B cell (primary cell): Measurements from ENCODE around the gene ZNF384. TPM values are rescaled to one million over a fixed set of nuclear protein-coding genes. Genes with fewer than 3 reads are reported as not detected.

Experiments used
- ATAC-seq: fragments of 200-7000 bp; cut with Tn5 transposase; one replicate; pipeline ENCODE4 v1.10.0; 2021; ENCODE audit warnings: low read depth, mild to moderate bottlenecking, moderate number of reproducible peaks, moderate library complexity
- CTCF ChIA-PET: fragments of 350-600 bp; sonication (Branson Sonifier 250); formaldehyde crosslinking; loops from one replicate; lab custom pipeline; 2021; ENCODE audit warnings: antibody characterized with exemption, inconsistent platforms; lab: Charles Lee
- POLR2A ChIA-PET: fragments of 350-600 bp; sonication (Branson Sonifier 250); formaldehyde crosslinking; loops from one replicate; lab custom pipeline; 2021; ENCODE audit warnings: antibody characterized with exemption; lab: Charles Lee
- DNase-seq: peaks from one replicate; pipeline ENCODE4 v3.0.0; 2013
- H2AFZ ChIP-seq: 2 replicates; pipeline ENCODE4 v1.6.1; 2012; ENCODE audit warnings: mild to moderate bottlenecking, low read depth, low read length; ENCODE audit not compliant: insufficient read depth, poor library complexity, severe bottlenecking
- H3K27ac ChIP-seq, 2 donors: 1 replicate in 1 of 2; 2 replicates in 1 of 2; pipeline ENCODE4 v1.5.1; 2012 to 2013; ENCODE audit warnings: low read length in 2 of 2, mild to moderate bottlenecking in 2 of 2, moderate library complexity in 1 of 2
- H3K27me3 ChIP-seq, 4 experiments: fragments of 200-600 bp in 1 of 4; sonication (generic) in 1 of 4; replicated peaks in 1 of 4; 1 replicate in 2 of 4; 2 replicates in 2 of 4; pipeline versions ENCODE4 v1.6.1 to v1.7.0; 2013 to 2016; ENCODE audit warnings: low read length in 3 of 4, mild to moderate bottlenecking in 2 of 4, mixed read lengths in 1 of 4, moderate library complexity in 1 of 4; ENCODE audit not compliant: insufficient read depth in 4 of 4, control insufficient read depth in 3 of 4; ENCODE audit errors: control extremely low read depth in 1 of 4
- H3K36me3 ChIP-seq, 2 experiments: replicated peaks in 1 of 2; 1 replicate in 1 of 2; 2 replicates in 1 of 2; pipeline versions ENCODE4 v1.6.1 to v1.7.1; 2013; ENCODE audit warnings: low read length in 1 of 2; ENCODE audit not compliant: insufficient read depth in 2 of 2, control insufficient read depth in 1 of 2; ENCODE audit errors: control extremely low read depth in 1 of 2, extremely low read depth in 1 of 2
- H3K4me1 ChIP-seq, 2 donors: fragments of 200-600 bp in 1 of 2; sonication (generic) in 1 of 2; 1 replicate in 1 of 2; 2 replicates in 1 of 2; pipeline versions ENCODE4 v1.5.1 to v1.6.1; 2013 to 2017; ENCODE audit warnings: low read length in 2 of 2; ENCODE audit not compliant: control insufficient read depth in 2 of 2, insufficient read depth in 2 of 2
- H3K4me2 ChIP-seq: replicated peaks from 2 replicates; pipeline ENCODE3; 2012; ENCODE audit warnings: mild to moderate bottlenecking, low read depth, low read length; ENCODE audit not compliant: poor library complexity, severe bottlenecking
- H3K4me3 ChIP-seq, 5 experiments: fragments of 200-600 bp in 1 of 5; sonication (generic) in 1 of 5; 1 replicate in 3 of 5; 2 replicates in 2 of 5; pipeline versions ENCODE4 v1.5.1 to v1.7.0; 2011 to 2016; ENCODE audit warnings: low read length in 4 of 5, mild to moderate bottlenecking in 4 of 5, low read depth in 2 of 5, control low read depth in 1 of 5, moderate library complexity in 1 of 5; ENCODE audit not compliant: insufficient read depth in 1 of 5; ENCODE audit errors: control extremely low read depth in 1 of 5, extremely low read depth in 1 of 5
- H3K79me2 ChIP-seq: fragments of 200-600 bp; sonication (generic); one replicate; pipeline ENCODE4 v1.6.0; 2016; ENCODE audit warnings: low read length; ENCODE audit not compliant: control insufficient read depth, insufficient read depth
- H3K9ac ChIP-seq: fragments of 200-600 bp; sonication (generic); 2 replicates; pipeline ENCODE4 v1.6.1; 2017; ENCODE audit warnings: mild to moderate bottlenecking, low read length, moderate library complexity
- H3K9me3 ChIP-seq, 3 donors: one replicate each; pipeline versions ENCODE4 v1.6.1 to v1.7.1; 2013; ENCODE audit warnings: low read length in 2 of 3; ENCODE audit not compliant: control insufficient read depth in 2 of 3, insufficient read depth in 1 of 3; ENCODE audit errors: control extremely low read depth in 1 of 3
- H4K20me1 ChIP-seq: 2 replicates; pipeline ENCODE4 v1.6.0; 2012; ENCODE audit warnings: mild to moderate bottlenecking, low read length; ENCODE audit not compliant: insufficient read depth, control insufficient read depth, poor library complexity, severe bottlenecking
- H3K27ac Mint-ChIP-seq: one replicate; pipeline ENCODE4 v1.8.0; 2021; ENCODE audit warnings: mixed read lengths
- H3K27me3 Mint-ChIP-seq: one replicate; pipeline ENCODE4 v1.8.0; 2021; ENCODE audit warnings: mixed read lengths
- H3K4me1 Mint-ChIP-seq: one replicate; pipeline ENCODE4 v1.8.0; 2021; ENCODE audit warnings: mixed read lengths
- H3K4me3 Mint-ChIP-seq: one replicate; pipeline ENCODE4 v1.8.0; 2021; ENCODE audit warnings: mixed read lengths
- H3K9me3 Mint-ChIP-seq: one replicate; pipeline ENCODE4 v1.8.0; 2022; ENCODE audit warnings: mixed read lengths; ENCODE audit not compliant: insufficient read depth
- CTCF ChIP-seq: fragments of 200-600 bp; IDR thresholded peaks from one replicate; pipeline ENCODE4 v1.8.0; 2022; ENCODE audit warnings: antibody characterized with exemption, mild to moderate bottlenecking
- EZH2 ChIP-seq: IDR thresholded peaks from 2 replicates; pipeline ENCODE4 v1.6.1; 2012; ENCODE audit warnings: borderline replicate concordance, low read depth, mild to moderate bottlenecking, moderate library complexity, low read length; ENCODE audit not compliant: insufficient read depth, poor library complexity, severe bottlenecking
- WGBS: methylation state at CpG from one replicate; pipeline ENCODE4 v1.1.5; 2013; ENCODE audit warnings: missing lambda C conversion rate; ENCODE audit not compliant: insufficient coverage; 5-methylcytosine and 5-hydroxymethylcytosine counted together
- intact Hi-C: fragments of 100-400 bp; cut with micrococcal nuclease; formaldehyde crosslinking; loops from one replicate; pipeline ENCODE4 v1.10.0; 2022
- polyA plus RNA-seq: library from polyadenylated mRNA; depleted of rRNA; stranded (reverse); fragments of >200 nt; gene quantifications from 2 replicates; pipeline ENCODE4 v1.2.3, GENCODE V29; 2012
- total RNA-seq, 2 donors: library from RNA; stranded (reverse); fragments of 120-200 nt in 1 of 2; gene quantifications; 1 replicate in 1 of 2; 2 replicates in 1 of 2; pipeline versions ENCODE4 v1.2.3 to v1.2.4, GENCODE V29; 2013 to 2022

The ZNF384 gene
- total and polyA plus RNA-seq, 2 donors (not counting 1 experiment from before 2014, with no cell fraction given), result 83.4 to 108 TPM

- peaks cover 35% of the 10 kb centered on the region for H3K27me3 Mint-ChIP-seq
- Histone ChIP-seq H3K27me3 (peaks cover 4 to 54% (median 28%) of the 10 kb centered on the region in 4 experiments), H3K79me2 (no peaks in the 10 kb centered on the region), H3K4me3 (no peak overlapping the region), H3K36me3 (no peaks in the 10 kb centered on the region), H2AFZ (no peak overlapping the region), H3K4me1 (peaks cover 19 to 20% of the 10 kb centered on the region in 2 donors), H3K9me3 (no peaks in the 10 kb centered on the region), H3K27ac (no peak overlapping the region), H4K20me1 (no peaks in the 10 kb centered on the region), H3K9ac (no peak overlapping the region), H3K4me2 (no peak overlapping the region)
- CTCF ChIA-PET, result no interaction called here
- intact Hi-C loops, result no loop called here
- no peak overlapping the region for H3K27ac Mint-ChIP-seq
- DNase-seq, result no peak
- H3K9me3 Mint-ChIP-seq, result no peaks in the 10 kb centered on the region
- POLR2A ChIA-PET, result no interaction called here
- TF ChIP-seq EZH2, result no peak
- no peak for TF ChIP-seq CTCF
- no peak overlapping the region for H3K4me3 Mint-ChIP-seq
- peaks cover 23% of the 10 kb centered on the region for H3K4me1 Mint-ChIP-seq
- WGBS, result 10% methylated on average over 10 of the region's 10 CpGs
- no peak for ATAC-seq
Measured at GRCh38 chr12:6703631-6704030, 14.5 kb upstream of the ZNF384 start.

- peak overlapping the region; percentile 83 for H3K4me3 Mint-ChIP-seq
- Histone ChIP-seq H3K27me3 (peaks cover 4 to 43% (median 28%) of the 10 kb centered on the region in 4 experiments), H3K9me3 (no peaks in the 10 kb centered on the region), H3K27ac (no peak overlapping the region), H3K4me2 (peak overlapping the region; percentile 99), H3K4me1 (peaks cover 39 to 42% of the 10 kb centered on the region in 2 donors), H2AFZ (peak overlapping the region; percentile 82), H3K79me2 (no peaks in the 10 kb centered on the region), H3K36me3 (no peaks in the 10 kb centered on the region), H3K9ac (peak overlapping the region; percentile 63), H4K20me1 (no peaks in the 10 kb centered on the region), H3K4me3 (peak overlapping the region in 4 of 5 experiments; percentile 28 to 65 (median 44))
- H3K27ac Mint-ChIP-seq, result peak overlapping the region; percentile 38
- peaks cover 34% of the 10 kb centered on the region for H3K27me3 Mint-ChIP-seq
- CTCF ChIA-PET, result no interaction called here
- H3K4me1 Mint-ChIP-seq, result peaks cover 44% of the 10 kb centered on the region
- intact Hi-C loops, result no loop called here
- H3K9me3 Mint-ChIP-seq, result no peaks in the 10 kb centered on the region
- WGBS, result 32% methylated on average over 11 of the region's 13 CpGs
- TF ChIP-seq CTCF (no peak), EZH2 (no peak)
- no peak for DNase-seq
- no peak for ATAC-seq
- POLR2A ChIA-PET, result no interaction called here
Measured at GRCh38 chr12:6701078-6701768, 12.0 kb upstream of the ZNF384 start.
